AG09319 (cell line): ENCODE data around the gene ARHGAP26.

Experiments
- DNase-seq: peaks from one replicate; pipeline ENCODE4 v3.0.0-alpha.2; 2010; ENCODE audit warnings: low read depth; ENCODE audit errors: extremely low read depth
- TF ChIP-seq, protein P1 (sequence below): IDR thresholded peaks from 2 replicates; pipeline ENCODE4 v1.5.1; 2011; ENCODE audit warnings: low read depth, mild to moderate bottlenecking, inconsistent platforms, low read length, moderate library complexity

The ARHGAP26 gene

DNA sequence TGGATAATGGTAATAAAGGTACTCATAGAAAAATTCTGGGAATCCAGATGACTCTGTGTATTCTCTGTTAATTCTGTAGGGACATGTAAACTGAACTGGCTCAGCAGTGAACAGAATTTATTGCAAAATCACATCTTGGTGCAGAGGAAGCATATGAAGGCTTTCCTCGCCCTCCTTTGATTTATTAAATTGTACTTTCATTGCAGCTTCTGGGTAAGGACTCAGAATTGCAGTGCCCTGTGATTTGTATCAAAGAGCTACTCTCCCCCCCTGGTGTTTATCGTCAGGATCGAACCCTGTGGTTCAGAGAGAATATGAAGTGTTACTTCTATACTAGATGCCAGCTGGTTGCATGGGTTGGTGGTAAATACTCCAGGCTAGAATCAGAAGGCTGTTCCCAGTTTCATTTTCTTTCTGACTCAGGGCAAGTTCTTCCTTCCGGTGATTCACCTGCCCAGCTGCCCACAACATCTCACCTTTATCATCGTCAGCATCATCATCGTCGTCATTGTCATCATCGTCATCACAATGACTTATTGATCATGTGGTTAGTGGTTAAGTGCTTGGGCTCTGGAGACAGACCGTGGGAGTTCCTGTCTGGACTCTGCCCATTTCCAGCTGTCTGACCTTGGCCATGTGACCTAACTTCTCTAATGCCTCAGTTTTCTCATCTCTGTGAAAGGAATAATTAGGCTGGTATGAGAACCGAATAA, 238.8 kb downstream of the ARHGAP26 start:
- TF ChIP-seq, protein P1, sequence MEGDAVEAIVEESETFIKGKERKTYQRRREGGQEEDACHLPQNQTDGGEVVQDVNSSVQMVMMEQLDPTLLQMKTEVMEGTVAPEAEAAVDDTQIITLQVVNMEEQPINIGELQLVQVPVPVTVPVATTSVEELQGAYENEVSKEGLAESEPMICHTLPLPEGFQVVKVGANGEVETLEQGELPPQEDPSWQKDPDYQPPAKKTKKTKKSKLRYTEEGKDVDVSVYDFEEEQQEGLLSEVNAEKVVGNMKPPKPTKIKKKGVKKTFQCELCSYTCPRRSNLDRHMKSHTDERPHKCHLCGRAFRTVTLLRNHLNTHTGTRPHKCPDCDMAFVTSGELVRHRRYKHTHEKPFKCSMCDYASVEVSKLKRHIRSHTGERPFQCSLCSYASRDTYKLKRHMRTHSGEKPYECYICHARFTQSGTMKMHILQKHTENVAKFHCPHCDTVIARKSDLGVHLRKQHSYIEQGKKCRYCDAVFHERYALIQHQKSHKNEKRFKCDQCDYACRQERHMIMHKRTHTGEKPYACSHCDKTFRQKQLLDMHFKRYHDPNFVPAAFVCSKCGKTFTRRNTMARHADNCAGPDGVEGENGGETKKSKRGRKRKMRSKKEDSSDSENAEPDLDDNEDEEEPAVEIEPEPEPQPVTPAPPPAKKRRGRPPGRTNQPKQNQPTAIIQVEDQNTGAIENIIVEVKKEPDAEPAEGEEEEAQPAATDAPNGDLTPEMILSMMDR: no peak
- no peak for DNase-seq

DNA sequence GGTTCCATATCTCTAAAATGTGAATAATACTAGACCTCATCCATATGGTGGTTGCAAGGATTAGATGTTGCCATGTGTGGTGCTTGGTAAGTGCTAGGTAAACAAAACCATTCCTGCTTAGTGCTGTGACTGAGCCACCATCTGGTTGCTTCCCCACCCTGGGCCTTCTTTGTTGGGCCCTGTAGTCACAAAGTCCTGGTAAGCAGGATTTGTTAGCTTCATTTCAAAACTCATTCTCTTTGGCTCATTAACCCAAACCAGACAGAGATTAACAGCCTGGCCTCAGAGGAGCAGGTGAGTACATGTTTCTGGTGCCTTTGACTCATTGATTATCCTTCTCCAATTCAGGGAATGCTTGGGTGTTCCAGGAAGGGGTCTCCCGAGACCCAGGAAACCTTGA, 240.2 kb downstream of the ARHGAP26 start:
- no peak for DNase-seq
- TF ChIP-seq, protein P1: no peak

DNA sequence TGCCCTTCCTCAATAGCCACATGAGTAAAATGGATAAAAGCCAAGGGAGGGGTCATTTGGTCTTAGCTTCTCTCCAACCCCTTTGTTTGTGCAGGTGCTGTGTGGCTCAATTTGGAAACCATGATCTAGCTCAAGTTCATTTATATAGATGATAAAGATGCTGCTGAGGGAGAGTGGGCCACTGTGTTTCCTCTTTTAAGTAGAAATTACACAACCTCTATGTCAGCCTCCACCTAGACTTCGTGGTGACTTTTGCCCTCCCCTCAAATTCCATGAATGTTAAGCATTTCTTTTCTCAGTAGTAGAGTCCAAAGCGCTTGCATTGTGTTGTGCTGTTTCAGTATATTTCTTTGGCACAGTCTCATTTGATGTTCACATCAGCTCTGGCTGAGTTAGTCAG, 241.4 kb downstream of the ARHGAP26 start:
- DNase-seq: no peak

DNA sequence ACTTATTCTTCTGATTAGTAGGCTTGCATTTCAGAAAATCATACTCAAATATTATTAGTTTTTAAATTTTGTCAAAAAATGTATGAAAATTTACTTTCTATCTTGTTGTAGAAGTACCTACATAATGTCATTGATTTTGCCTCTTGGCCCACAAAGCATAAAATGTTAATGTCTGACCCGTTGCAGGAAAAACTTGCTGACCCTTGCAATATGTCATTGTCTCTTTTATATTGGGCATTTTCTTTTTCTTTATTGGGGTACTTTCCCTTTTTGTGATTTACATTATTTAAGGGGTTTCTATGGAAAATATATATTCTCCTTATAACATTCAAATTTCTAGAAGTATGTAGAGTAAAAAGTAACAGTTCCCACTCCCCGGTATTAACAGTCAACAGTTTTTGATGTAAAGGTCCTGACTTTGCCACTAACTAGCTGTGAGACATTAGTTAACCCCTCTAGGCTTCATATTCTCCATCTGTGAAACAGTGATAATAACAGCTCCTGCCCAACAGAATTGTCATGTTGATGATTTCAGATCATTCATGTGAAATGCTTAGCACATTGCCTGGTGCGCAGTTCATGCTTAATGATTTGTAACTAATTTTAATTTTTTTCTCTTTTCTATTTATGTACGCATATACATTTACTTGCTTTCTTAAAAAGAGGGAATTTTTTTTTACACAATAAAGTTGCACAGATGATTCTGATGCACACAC, 243.2 kb downstream of the ARHGAP26 start:
- DNase-seq: no peak
- TF ChIP-seq, protein P1: no peak

More for the DNA sequence above, 241.4 kb downstream of the ARHGAP26 start:
- TF ChIP-seq, protein P1: no peak

DNA sequence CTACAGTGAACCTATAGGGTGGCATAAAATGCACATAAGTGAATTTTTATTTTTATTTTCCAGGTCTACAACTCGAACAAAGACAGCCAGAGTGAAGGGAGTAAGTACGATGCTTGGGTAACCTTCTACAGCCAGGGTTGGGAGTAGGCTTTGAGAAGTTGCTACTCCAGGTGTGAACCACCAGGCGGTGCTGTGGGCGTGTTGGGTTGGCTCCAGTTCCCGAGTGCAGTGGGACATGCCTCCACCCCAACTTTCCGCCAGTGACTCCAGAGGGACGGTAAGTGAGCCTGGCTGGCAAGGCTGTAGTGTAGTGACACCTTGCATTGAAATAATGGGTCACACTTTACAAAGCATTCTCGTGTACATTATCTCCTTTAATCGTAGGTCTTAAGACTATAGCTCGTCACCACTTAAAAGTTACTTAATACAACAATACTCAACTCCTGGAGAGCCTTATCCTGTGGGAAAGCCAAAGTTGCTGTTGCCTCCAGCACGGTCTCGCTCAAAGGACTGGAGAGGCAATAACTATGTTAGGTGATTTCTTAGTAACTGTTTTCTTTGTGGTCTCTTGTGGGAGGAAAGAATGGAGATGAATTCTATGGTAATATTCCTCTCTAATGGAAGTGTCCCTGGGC, 244.0 kb downstream of the ARHGAP26 start:
- TF ChIP-seq, protein P1: peak; percentile 20
- DNase-seq: no peak

DNA sequence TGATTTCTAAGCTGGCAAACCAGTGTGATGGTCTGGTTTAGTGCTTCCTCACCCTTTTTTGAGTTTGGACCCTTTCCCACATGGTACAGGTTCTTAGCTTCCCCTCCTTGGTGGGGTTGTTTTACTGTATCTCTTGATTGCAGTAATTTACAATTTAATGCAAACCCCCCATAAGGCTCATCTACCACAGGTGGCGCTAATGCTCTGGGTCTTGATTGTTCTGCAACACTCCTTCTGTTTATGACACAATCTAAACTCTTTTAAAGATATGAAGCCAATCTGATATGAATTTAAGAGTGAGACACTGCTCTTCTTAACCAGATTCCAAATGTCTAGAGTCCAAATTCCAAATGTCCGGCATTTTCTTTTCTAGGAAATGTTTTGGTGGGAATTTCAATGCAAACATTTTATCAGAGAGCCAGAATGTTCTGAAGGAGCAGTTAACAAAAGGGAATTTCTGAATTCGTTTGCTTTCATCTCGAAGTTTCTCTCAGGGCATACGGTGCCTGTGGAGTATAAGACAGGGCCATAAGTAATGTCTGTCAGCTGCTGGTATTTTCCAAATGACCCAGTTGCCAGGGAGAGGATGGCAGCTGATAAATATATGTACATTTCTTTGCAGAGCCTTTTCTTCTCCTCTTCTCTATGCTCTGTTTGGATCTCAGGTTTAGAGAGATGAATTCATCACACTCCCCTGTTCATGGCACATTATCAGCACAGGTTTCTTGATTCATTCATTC, 246.8 kb downstream of the ARHGAP26 start:
- TF ChIP-seq, protein P1: peak; percentile 50

DNA sequence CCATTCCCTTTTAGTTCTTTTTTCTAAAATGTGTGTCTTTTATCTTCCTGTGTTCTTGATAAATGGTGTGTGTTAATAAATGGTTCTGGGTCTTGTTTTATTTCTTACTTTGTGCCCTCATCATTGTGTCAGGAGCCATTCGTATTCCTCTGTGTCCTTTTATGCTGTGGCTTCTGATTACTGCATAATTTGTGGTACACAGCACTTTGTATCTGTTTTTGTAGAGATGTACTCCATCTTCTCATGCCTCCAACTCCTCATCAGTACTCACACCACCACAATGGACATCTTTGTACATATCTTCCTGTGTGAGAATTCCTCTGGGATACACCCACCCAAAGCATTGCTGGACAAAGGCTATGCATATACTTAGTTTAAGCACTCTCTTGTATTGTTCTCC, 247.4 kb downstream of the ARHGAP26 start:
- TF ChIP-seq, protein P1: no peak
- DNase-seq: no peak

More for the DNA sequence above, 246.8 kb downstream of the ARHGAP26 start:
- no peak for DNase-seq
